Measurements from ENCODE around the gene WDR75.
"Not testable (repeated sequence)": the region's sequence is repeated elsewhere in the genome, so short reads cannot be mapped to it uniquely, and the experiment has no call there.

WDR75 gene

DNA sequence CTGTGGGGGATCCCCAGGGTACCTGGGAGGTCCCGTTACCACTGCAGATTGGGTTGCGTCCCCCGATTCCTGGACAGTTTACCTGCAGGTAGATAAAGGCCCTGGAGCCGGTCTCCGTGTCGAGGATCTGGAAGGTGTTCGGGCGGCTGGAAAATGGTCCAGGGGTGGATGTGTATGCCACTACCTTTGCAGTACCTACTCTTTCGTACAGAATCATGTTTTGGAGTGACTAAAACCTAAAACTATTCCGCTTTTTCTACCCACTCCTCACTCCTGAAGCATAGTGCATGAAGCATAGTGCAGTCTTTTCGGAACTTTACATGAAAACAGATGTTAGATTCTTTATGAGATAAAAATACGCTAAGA is 418 bp downstream of the WDR75 start:
- no peak for DNase-seq

DNA sequence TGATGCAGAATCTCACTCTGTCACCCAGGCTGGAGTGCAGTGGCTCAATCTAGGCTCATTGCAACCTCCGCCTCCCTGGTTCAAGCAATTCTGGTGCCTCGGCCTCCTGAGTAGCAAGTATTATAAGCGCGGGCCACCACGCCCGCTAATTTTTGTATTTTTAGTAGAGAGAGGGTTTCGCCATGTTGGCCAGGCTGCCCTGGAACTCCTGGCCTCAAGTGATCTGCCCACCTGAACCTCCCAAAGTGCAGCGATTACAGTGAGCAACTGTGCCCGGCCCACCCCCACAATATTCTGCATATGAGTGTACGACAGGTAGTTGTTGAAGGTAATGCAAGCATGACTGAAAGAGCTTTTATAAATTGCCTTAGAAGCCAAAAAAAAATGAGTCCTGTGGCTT is 1.2 kb downstream of the WDR75 start:
- DNase-seq = no peak

DNA sequence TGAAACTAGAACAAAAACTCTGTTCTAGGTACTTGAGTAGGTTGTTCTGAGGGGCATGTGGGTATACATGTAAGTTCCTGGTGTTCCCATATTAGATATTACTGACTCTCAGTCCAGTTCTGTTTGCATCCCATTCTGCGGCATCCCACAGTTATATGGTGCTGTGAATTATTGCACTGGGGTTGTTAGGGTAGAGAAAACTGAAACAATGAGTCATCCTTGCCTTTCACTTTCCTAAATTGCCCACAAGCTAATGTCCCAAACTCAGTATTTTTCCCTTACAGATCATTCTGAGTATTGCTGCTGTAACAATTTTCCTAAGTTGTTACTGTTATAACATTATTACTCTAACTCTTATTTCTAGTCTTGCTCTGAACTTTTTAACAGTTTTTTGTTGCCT is 3.0 kb downstream of the WDR75 start:
- DNase-seq = no peak

DNA sequence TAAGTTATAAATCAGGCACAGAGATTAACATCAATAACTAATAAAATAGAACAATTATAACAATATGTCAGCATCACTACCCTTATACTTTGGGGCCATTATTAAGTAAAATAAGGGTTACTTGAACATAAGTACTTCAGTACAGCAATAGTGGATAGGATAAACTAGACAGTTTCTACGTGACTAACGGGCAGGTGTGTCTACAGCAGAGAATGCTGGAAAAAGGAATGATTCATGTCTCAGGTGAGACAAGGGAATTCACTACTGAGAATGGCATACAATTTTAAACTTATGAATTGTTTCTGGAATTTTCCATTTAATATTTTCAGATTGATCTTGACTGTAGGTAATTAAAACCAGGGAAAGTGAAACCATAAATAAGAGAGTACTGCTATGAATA is 5.5 kb downstream of the WDR75 start:
- DNase-seq = no peak

DNA sequence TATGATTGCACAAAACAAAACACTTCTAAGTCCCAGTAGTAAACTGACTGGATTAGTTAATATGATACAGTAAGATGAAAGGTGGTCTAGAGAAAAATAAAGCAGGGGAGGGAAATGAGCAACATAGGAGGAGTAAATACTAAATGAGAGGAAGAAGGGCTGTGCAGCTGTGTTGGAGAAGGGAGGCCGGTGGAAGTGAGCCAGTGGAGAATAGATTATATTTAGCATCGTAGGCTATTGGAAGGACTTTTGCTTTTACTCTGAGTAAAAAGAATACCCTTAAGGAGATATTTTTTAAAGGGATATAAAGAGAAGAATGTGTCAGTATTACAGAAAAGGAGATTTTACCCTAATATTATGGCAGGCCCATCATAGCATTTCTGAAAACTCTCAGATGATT is 12.7 kb downstream of the WDR75 start:
- no peak for DNase-seq

DNA sequence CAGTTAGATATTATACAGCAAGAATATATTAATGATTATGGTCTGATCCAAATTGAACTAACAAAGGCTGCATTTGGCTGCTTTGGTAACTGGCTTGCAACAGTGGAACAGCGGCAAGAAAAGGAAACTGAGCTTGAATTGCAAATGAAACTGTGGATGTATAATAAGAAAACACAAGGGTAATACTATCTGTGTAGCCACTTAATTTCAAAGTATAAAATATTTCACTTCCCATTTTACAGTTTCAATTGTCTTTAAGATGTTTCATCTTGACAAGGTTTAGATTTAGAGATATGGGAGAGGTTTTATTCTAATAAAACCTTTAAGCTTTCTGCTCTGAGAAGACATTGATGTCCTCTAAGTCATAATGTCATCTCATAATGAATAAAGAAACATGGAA is 23.8 kb downstream of the WDR75 start:
- no peak for DNase-seq

DNA sequence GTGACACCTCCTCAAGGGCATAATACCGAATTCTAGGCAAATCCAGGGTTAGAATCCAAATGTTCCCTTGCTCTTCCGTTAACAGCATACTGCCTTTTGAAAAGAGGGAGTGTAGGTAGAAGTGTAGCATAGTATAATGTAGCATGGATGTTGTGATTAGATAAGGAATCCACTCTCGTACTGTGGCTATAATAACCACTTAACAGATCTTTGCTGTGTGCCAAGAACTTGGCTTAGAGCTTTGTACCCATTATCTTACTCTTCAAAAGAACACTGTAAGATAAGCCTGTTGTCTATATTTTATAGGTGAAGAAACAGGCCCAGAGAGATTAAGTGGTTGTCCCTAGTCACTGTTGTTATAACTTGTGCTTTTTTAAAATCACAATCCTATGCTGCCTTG is 24.2 kb downstream of the WDR75 start:
- DNase-seq = no peak

DNA sequence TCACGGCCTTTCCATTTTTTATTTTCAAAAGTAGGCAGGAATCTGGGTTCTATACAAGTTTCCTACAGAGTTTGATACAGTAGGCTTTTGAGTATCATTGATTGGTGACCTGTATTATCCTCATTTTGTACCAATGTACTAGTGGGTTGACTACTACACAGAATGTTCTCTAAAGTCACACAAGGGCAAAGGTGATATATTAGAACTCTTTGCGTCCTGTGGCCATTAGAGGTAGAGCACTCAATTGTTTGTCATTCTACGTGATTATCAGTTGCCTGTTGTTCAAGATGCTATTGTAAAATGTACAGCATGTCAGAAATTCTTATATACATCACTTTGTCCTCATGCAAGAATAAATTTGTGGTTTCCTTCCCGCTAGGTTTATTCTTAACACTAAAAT is 24.8 kb downstream of the WDR75 start:
- DNase-seq = no peak

DNA sequence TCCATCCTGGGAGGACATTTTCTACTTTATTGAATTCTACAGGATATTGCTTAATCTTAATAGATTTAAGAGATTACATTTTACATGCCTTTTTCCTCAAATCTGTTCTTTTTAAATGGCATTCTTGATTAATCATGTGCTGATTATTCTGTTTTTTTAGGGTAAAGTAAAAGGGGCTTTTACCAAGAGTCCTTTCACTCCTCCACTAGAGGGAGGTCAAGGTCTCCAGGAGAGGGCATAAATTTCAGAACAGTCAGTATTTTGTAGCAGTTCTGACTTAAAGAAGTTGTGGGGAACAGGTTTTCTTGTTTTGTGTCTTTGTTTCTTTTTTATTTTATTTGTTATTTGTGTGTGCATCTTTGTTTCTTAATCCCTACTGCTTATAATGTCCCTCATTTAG is 25.4 kb downstream of the WDR75 start:
- DNase-seq = no peak

DNA sequence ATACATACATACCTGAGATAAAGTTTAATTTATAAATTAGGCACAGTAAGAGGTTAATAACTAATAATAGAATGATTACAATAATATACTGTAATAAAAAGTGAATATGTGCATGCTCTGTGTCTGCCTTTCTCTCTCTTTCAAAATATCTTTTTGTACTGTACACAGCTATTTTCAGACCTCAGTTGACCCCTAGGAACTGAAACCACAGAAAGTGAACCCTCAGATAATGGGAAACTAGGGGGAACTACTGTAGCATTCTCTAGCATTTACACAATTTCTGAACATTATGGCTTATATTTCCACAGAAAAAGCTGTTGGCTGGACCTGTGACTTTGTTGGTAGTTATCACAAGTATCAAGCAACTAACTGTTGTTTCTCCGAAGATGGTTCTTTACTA is 25.9 kb downstream of the WDR75 start:
- DNase-seq = no peak

DNA sequence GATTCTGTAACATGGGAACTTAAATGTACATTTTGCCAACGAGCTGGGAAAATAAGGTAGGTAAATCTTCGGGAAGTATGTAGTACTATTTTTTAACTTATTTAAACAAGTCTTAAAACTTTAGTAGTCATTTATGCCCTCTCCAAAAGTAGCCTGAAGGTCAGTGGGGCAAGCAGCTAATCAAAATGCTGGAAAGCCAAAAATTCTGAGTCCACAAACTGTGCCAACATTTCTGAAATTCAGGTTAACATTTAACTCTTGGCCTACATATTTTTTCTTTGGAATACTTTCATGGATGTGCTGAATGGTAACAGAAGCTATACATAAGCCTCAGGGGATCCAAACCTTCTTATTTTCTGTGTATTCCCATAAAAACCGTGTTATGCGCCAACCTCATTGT is 26.3 kb downstream of the WDR75 start:
- DNase-seq = no peak

DNA sequence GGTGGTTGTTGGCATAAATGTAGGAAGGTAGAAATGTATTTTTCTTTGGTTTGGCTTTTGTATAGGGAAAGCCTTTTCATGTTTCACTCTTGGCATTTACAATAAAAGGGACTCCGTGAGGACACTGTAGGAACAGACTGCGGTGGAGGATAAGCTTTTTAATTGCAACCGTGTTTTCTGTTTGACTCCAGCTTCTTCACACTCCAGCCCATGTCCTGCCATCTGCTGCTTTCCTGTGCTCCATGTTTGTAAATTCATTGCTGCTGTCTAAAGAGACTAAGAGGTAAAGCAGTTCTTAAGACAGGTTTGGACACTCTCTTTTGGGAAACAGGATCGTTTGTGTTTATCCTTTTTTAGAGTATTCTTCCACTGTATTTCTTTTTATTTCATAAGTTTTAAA is 33.3 kb downstream of the WDR75 start:
- no peak for DNase-seq

DNA sequence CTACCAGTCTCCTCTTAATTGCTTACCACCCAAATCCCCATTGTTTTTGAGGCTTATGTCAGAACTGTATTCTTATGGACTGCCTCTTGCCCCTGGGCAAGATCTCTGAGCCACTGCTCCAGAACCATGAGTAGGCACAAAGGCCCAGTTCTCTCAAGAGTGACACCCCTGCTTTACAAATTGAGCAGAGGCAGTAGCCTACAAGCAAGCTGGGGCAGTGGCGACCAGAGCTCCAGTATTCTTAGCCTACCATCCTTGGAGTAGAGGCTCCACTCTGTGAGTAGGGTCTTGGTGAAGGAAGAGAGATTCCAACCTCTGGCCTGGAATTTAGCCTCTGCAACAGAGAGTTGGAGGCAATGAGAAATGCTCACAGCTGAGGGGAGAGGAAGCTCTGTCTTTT is 36.5 kb downstream of the WDR75 start:
- no peak for DNase-seq

DNA sequence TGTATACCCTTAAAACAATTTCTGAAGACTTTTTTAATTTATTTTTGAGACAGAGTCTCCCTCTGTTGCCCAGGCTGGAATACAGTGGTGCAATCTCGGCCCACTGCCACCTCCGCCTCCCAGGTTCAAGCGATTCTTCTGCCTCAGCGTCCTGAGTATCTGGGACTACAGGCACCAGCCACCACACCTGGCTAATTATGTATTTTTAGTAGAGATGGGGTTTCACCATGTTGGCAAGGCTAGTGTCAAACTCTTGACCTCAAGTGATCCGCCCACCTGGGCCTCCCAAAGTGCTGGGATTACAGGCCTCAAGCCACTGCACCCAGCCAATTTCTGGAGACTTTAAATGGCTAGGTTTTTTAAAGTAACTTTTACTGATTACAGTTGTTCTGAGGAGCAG is 37.0 kb downstream of the WDR75 start:
- DNase-seq = not testable (repeated sequence)

DNA sequence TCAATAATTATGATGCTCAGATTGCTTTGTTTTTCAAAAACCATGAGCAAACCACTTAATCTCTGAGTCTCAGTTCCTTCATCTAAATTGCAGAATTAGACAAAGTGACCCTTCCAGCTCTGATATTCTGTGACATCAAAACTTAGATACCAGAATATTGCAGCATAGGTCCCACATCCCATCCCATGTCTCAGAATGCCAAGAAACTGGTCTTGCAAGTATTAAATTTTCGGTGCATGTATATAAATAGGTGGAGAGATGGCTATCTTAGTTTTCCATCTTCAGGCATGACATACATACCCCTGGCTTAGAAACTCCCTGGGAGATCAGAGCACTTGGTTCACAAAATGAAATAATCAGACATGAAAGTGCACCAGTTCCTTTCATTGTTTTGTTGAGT is 39.8 kb downstream of the WDR75 start:
- DNase-seq = no peak

DNA sequence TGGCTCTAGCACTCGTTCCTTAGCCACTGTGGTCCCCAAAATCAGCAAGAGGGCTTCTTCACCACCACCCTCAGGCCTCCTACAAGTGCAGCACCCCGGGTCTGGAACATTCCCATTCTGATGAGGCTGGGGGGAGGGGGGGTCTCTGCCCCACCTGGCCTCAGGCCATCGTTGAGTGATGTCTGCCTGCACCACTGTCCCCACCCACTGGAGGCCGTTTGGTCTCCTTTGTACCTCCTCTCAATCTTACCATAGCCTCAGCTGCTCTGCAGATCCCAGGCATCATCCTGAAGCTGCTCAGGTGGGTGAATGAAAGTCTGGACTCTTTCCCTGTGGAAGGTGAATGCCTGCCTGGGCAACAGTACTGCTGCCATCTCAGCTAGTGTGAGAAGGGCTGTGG is 42.3 kb downstream of the WDR75 start:
- DNase-seq = no peak

DNA sequence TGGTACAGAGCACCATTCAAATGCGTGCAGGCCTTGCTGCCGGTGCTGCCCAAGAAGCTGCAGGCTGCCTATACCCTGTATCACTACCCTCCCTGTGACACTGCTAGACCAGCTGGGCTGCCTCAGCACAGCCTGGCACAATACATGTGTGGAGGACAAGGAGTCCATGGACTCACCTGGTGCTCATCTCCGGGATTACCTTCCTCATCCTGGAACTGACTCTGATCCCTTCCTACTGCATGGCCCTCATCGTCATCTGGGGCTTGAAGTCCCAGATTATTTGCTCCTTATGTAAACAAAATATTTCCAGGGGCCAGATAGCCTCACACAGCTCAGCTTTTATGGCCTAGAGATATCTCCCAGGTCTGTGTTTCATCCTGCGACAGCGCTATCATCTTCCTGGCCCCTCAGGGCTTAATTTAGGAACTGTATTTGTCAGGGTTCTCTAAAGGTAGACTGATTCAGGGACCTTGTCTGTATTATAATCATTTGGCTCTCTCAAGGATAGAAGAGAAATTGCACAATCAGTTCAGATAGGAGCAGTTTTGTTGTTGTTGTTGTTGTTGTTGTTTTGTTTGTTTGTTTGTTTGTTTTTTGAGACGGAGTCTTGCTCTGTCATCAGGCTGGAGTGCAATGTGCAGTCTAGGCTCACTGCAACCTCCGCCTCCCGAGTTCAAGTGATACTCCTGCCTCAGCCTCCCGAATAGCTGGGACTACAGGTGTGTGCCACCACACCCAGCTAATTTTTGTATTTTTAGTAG is 42.9 kb downstream of the WDR75 start:
- DNase-seq = no peak

DNA sequence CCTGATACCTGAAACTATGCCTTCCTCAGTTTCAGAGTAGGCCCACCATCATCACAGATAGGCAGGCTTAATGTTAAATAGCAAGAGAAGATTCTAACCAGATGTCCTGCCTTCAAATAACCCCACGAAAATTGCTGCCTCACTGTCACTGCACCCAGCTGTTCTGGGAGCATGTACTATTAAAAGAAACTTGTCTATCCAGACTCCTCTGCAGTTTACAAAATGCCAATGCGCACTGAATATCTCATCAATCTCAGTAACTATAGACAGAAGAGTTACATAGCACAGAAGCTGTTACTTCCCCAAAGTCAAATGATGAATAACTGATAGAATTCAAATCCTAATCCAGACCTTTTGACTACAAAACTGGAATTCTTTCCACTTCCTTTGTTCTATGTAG is 43.9 kb downstream of the WDR75 start:
- DNase-seq = no peak

DNA sequence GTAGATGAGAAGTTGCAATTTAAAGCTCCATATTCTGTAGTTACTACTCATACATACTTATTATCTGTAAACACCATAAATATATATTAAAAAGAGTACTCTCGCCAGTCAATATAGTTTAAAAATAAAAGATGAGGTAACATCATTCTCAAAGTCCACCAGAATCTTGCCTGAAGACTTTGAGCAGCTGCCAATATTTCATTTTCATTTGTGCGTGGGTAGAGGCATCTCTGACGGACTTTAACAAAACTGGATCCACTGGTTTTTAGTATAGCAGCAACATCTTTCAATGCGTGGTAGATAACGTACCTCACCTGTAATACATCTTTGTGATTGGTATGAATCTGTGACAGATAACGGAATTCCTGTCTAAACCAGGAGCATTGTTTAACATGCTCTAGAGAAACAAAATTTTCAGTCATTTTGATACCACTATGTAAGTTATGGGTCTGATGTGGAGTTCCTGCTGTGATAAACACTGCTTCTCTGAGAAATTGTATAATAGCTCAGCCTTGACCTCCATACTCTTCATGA is 45.0 kb downstream of the WDR75 start:
- no peak for DNase-seq

DNA sequence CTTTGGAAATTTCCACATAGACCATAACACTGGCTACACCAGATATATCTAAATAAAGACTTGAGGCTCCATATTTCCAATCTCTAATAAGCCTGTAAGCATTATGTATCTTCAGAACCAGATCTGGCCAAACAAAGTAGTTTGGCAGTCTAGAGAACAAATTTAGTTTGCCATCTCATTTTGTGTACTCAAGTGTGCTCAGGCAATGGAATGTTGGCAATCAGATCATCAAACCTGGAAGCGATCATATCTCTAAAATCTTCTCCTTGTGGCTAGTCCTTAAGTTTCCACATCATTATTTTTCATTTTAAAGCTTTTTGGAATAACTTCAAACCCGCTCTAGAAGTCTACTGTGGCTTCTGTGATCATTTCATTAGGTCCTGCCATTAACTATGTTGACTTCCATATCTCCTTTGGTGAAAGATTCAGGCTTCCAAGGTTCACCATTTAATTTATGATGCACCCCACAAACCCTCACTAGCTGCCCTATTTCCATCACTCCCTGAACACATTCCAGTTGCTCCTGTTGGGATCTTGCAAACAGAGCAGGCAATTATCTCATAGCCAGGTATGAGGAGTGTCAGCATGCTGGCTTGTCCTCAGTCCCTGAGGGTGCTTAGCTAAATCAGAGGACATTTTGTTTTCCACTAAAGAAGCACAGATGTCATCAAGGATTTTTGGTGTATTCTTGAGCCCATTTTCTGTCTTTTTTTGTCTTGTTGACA is 46.2 kb downstream of the WDR75 start:
- no peak for DNase-seq

DNA sequence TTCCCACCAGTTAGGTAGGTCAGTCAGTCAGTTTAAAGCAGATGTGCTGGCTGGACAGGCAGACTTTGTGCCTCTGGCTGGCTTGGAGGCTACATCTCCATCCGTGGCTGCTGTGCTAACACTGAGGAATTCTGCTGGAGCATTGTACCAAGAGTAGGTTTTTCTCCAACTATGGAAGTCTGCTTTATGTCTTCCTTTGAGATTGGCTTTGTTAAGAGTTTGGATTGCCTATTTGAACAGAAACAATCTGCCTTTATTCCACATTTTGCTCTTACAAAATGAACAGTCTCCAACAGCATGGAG is 46.7 kb downstream of the WDR75 start:
- DNase-seq = no peak

DNA sequence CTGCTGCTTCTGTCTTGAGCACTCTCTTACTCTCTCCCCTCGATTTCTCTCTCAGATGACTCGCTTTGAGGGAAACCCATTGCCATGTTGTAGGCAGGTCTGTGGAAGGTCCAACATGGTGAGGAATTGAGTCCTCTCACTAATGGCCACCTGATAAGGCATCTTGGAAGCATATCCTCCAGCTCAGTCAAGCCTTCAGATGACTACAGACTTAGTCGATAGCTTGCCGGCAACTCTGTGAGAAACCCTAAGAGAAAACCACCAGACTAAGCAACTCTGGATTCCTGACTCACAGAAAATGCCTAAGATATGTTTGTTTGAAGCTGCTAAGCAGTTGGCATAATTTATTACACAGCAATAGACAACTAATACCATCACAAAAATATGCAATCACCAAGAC is 51.2 kb downstream of the WDR75 start:
- DNase-seq = no peak

DNA sequence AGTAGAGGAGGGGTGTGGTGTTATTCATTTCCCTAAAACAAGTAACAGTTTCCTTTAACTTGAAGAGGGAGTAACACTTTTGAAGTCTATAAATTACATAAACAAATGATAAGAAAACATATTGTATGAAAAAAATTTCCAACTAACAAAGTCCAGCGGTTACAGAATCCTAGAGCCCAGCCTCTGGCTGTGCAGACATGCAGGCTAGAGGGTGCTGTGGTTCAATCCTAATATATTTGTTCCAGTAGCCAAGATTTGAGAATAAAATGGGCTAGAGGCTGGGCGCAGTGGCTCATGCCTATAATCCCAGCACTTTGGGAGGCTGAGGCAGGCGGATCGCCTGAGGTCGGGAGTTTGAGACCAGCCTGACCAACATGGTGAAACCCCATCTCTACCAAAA is 56.9 kb downstream of the WDR75 start:
- DNase-seq = no peak

DNA sequence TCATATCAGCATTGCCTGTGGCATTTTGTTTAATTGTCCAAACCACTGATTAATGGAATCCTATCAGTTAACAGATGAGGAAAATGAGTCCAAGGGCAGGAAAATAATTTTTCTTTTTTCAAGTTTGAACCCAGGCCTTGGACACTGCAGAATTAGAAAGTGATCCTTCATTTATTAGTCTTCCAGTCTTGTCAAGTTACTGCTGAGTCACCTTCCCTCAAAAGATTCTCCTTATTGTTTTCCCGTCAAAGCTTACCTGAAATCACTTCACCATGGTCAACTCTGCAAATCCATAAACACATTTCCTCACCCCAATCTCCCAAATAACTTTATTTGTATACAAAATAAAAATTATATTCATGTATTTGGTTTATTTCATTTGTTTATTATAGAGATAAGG is 57.9 kb downstream of the WDR75 start:
- DNase-seq = no peak
